Effector CD4-positive, alpha-beta T cell (primary cell): ENCODE results near the gene PTHLH.

ENCODE experiments used
- DNase-seq: peaks from one replicate; pipeline ENCODE4 v3.0.0-alpha.2; 2020

PTHLH gene

GRCh38 chr12:27934276-27934675 lies 38.3 kb downstream of the PTHLH start:
- no peak for DNase-seq

DNA sequence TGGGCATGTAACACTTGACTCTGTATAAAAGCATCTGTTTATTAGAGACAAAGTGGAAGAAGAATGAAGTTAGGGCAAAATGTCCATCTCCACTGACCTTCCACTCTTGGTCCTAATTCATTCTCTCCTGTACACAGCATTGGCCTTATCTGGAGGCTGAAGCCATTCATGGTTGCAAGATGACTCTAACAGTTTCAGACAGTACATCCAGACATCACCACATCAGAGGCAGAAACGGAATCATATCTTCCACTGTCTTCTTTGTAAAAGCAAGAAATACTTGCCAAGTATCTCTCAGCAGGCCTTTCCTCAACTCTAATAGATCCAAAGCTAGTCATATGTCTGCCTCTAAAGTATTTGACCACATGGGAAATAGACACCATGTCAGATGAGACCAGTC lies 41.1 kb downstream of the PTHLH start:
- DNase-seq: no peak

DNA sequence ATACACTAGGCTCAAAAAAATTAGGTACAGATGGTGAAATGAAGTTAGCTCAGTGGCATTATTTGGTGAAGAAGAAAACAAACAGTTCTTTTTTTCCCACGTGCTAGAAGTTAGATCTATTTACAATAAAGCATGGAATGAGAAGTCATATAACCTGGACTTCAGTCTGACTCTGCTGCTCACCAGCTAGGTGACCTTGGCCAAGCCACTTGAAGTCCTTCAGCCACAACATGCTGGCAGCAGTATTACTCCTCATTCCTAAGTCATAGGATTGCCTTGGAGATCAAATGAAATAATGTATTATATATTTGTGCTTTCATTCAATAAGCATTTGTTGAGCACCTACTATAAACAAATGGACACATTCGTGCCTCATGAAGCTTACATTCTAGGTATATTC lies 45.2 kb downstream of the PTHLH start:
- no peak for DNase-seq

DNA sequence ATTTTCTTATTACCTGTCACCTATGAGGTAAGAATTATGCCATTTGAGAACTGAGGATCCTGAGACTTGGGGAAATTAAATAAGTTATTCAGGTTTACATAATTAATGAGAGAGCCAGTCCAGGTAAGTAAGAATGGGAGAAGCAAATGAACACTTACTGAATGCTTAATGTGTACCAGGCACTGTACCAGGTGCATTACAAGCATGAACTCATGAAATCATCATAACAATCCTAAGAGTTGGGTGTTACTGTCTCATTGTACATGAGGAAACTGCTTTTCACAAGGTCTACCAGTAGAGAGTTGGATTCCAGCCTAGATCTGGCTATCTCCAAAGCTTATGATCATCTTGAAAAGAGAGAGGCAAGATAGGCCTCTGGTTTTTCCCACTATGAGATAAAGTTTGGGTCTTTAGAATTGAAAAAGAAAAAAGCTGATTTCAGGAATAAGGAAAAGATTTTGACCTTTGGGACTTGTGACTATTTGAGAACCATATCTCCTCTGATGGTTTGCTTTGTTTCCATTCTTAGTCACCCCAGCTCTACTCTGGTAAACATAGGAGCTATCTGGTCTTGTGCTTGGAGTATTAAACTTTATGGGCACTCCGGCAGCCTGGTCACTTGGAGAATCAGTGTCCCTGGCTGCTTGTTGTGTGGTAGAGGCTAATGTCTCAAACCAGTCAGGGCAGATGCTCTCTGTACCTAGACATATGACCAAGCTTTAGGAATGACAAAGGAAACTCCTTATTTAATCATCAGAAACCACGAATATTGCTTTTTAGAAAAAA lies 48.0 kb downstream of the PTHLH start:
- DNase-seq: no peak

DNA sequence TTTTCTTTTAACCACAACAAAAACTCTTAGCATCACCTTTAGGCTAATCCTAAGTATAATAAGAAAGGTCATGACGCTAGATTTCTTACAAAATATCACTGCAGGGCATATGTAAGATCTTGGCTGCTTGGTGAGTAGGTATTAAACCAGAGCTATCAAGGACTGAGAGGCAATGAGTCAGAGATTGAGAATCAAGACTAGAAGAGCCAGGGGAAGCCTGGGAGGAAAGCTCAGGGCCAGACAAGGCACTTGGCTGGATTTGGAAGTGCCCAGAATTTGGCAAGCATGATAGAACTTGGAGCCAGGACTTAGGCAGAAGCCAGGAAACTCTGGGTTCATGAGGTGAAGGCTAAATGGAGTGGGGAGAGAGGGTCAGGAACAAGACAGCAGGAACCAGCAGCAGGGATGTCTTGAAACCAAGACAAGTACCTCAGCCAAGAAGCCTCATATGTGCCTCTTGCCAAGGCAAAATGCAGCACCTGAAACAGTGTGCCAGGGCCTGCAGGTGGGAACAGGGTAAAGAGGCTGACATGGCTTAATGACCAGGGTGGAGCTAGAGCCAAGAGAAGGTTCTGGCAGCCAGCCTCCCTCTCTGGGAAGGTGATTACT lies 49.9 kb downstream of the PTHLH start:
- DNase-seq: no peak

GRCh38 chr12:27919671-27920235 lies 52.8 kb downstream of the PTHLH start:
- no peak for DNase-seq

DNA sequence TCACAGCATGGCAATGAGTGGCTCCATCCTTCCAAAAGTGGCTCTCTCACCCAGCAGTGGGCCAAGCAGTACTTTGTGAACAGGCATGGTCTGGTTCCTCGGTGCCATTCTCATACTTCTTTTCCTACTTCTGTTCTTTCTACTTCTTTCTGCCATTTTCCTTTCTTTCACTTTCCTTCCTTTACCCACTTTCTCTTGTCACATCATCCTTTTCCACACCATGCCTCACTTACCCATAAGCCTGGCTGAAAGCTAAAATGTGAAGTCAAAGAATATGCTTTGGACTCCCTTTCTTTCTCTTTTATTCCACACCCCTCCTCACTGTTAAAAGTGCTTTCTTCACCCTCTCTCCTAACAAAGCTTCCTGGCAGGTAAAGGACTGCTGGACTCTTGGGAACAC lies 57.0 kb downstream of the PTHLH start:
- no peak for DNase-seq

DNA sequence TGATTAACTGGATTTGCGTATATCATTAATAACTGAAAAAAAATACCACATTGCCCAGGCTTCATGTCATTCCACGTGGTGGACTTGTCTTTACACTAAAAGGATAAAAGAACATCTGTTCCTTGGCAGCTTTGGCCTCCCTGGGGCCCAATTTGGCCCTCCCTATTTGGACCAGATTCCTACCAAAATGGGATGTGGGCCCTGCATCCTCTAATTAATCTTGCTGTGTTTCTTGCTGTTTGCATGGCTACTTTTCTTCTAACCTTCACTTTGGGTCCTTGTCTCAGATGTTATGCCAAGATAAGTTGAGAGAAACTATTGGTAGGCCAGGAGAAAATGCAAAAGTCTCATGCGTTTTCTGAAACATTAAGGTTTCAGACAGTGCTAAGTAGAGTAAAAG lies 57.5 kb downstream of the PTHLH start:
- DNase-seq: no peak

GRCh38 chr12:27913999-27914614 lies 58.4 kb downstream of the PTHLH start:
- DNase-seq: no peak

GRCh38 chr12:27911397-27911796 lies 61.1 kb downstream of the PTHLH start:
- DNase-seq: no peak
